Suprapubic skin (tissue), 4 donors: ENCODE measurements around the gene RIT1. TPM values are rescaled to one million over a fixed set of nuclear protein-coding genes. Genes with fewer than 3 reads are reported as not detected.

Source experiments
- DNase-seq, 2 donors: peaks; one replicate each; pipeline ENCODE4 v3.0.0-alpha.2; 2019; ENCODE audit warnings: low spot score in 2 of 2
- H3K27ac ChIP-seq: fragments of 200-600 bp; sonication (generic); one replicate; pipeline ENCODE4 v1.5.1; 2019
- H3K27me3 ChIP-seq: fragments of 200-600 bp; sonication (generic); one replicate; pipeline ENCODE4 v1.5.1; 2019
- H3K36me3 ChIP-seq: fragments of 200-600 bp; sonication (generic); one replicate; pipeline ENCODE4 v1.5.1; 2019
- H3K4me1 ChIP-seq: fragments of 200-600 bp; sonication (generic); one replicate; pipeline ENCODE4 v1.5.1; 2019
- H3K4me3 ChIP-seq: fragments of 200-600 bp; sonication (generic); one replicate; pipeline ENCODE4 v1.5.1; 2019; ENCODE audit warnings: mild to moderate bottlenecking
- H3K9me3 ChIP-seq: fragments of 200-600 bp; sonication (generic); one replicate; pipeline ENCODE4 v1.5.1; 2019
- EP300 ChIP-seq: sonication (generic); formaldehyde crosslinking; IDR thresholded peaks from one replicate; pipeline ENCODE4 v1.6.1; 2017; ENCODE audit warnings: antibody characterized with exemption
- POLR2A ChIP-seq, 2 donors: fragments of 450-650 bp; IDR thresholded peaks; one replicate each; pipeline ENCODE4 v1.6.1; 2017; ENCODE audit warnings: antibody characterized with exemption in 2 of 2, mild to moderate bottlenecking in 2 of 2, moderate library complexity in 2 of 2
- POLR2AphosphoS5 ChIP-seq, 3 donors: sonication (generic); formaldehyde crosslinking; IDR thresholded peaks; one replicate each; pipeline ENCODE4 v1.6.1; 2017; ENCODE audit warnings: antibody characterized with exemption in 3 of 3
- WGBS: methylation state at CpG from one replicate; pipeline ENCODE4 v1.1.5; 2018; 5-methylcytosine and 5-hydroxymethylcytosine counted together
- total RNA-seq, 4 donors: library from RNA; depleted of rRNA; stranded (reverse); fragments of >200 nt; gene quantifications; one replicate each; pipeline ENCODE4 v1.1.0, GENCODE V29; 2016
- TF ChIP-seq, protein P1 (sequence below), 2 donors: fragments of 200-600 bp in 1 of 2; fragments of 450-650 bp in 1 of 2; sonication (generic) in 1 of 2; IDR thresholded peaks; one replicate each; pipeline ENCODE4 v1.5.1; 2016 to 2019; ENCODE audit warnings: antibody characterized with exemption in 2 of 2, mild to moderate bottlenecking in 1 of 2, moderate library complexity in 1 of 2

The RIT1 gene
- total RNA-seq, 4 donors from 2014 or later, result 18.1 to 30.8 (median 23.8) TPM

GRCh38 chr1:155882766-155883165 is 28.4 kb downstream of the RIT1 start:
- 67% methylated on average over 2 of the region's 2 CpGs for WGBS
- no peaks in the 10 kb centered on the region for H3K4me1 ChIP-seq
- no peaks in the 10 kb centered on the region for H3K27me3 ChIP-seq
- H3K36me3 ChIP-seq, result no peaks in the 10 kb centered on the region
- H3K4me3 ChIP-seq, result no peak overlapping the region
- TF ChIP-seq EP300, result no peak
- no peak for TF ChIP-seq POLR2AphosphoS5 (IDR thresholded peaks at IDR 0.05)
- TF ChIP-seq, protein P1, sequence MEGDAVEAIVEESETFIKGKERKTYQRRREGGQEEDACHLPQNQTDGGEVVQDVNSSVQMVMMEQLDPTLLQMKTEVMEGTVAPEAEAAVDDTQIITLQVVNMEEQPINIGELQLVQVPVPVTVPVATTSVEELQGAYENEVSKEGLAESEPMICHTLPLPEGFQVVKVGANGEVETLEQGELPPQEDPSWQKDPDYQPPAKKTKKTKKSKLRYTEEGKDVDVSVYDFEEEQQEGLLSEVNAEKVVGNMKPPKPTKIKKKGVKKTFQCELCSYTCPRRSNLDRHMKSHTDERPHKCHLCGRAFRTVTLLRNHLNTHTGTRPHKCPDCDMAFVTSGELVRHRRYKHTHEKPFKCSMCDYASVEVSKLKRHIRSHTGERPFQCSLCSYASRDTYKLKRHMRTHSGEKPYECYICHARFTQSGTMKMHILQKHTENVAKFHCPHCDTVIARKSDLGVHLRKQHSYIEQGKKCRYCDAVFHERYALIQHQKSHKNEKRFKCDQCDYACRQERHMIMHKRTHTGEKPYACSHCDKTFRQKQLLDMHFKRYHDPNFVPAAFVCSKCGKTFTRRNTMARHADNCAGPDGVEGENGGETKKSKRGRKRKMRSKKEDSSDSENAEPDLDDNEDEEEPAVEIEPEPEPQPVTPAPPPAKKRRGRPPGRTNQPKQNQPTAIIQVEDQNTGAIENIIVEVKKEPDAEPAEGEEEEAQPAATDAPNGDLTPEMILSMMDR (IDR thresholded peaks at IDR 0.05), result no peak
- TF ChIP-seq POLR2A (IDR thresholded peaks at IDR 0.05), result no peak
- no peak for DNase-seq
- no peaks in the 10 kb centered on the region for H3K9me3 ChIP-seq
- H3K27ac ChIP-seq, result no peak overlapping the region

DNA sequence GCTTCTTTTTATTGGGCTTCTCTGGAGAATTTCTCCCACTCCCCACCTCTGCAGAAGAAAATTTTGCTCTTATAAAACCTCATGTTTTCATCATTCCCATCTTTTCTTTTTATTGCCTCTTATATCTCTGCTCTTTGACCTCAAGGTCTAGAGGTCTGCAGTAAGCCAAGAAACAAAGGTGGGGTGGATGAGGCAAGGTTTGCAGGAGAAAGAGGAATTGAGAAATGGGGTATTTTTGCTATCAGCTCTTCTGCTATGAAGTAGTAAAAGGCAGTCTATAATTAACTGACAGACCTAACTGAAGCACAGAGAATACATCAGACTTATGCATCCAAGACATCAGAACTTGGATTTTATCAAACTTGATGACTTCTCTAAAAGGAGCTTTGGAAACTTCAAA is 28.9 kb downstream of the RIT1 start:
- Histone ChIP-seq H3K27ac (no peak overlapping the region), H3K4me3 (no peak overlapping the region), H3K4me1 (no peaks in the 10 kb centered on the region), H3K27me3 (no peaks in the 10 kb centered on the region), H3K36me3 (no peaks in the 10 kb centered on the region), H3K9me3 (no peaks in the 10 kb centered on the region)
- TF ChIP-seq EP300, result no peak
- no peak for TF ChIP-seq POLR2A (IDR thresholded peaks at IDR 0.05)
- no peak for TF ChIP-seq POLR2AphosphoS5 (IDR thresholded peaks at IDR 0.05)
- TF ChIP-seq, protein P1 (IDR thresholded peaks at IDR 0.05), result no peak
- no peak for DNase-seq

DNA sequence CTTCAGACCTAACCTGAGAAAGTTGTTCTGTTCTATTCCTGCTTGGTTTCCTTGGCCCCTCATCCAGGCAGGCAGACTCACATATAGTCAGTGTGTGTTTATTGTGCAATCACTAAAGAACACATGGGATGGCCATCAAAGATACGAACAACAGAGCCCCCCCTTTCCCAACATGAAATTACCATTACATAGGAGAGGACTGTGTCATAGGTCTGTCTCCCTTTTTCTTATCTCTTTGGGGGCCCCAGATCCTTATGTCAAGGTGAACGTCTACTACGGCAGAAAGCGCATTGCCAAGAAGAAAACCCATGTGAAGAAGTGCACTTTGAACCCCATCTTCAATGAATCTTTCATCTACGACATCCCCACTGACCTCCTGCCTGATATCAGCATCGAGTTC is 30.2 kb downstream of the RIT1 start:
- no peak overlapping the region for H3K4me3 ChIP-seq
- H3K27ac ChIP-seq, result no peak overlapping the region
- no peak for TF ChIP-seq POLR2AphosphoS5 (IDR thresholded peaks at IDR 0.05)
- TF ChIP-seq, protein P1 (IDR thresholded peaks at IDR 0.05), result no peak
- TF ChIP-seq POLR2A (IDR thresholded peaks at IDR 0.05), result no peak
- TF ChIP-seq EP300, result no peak
- no peak for DNase-seq
- no peaks in the 10 kb centered on the region for H3K36me3 ChIP-seq
- 82% methylated on average over 6 of the region's 6 CpGs for WGBS
- no peaks in the 10 kb centered on the region for H3K4me1 ChIP-seq
- no peaks in the 10 kb centered on the region for H3K27me3 ChIP-seq
- no peaks in the 10 kb centered on the region for H3K9me3 ChIP-seq

DNA sequence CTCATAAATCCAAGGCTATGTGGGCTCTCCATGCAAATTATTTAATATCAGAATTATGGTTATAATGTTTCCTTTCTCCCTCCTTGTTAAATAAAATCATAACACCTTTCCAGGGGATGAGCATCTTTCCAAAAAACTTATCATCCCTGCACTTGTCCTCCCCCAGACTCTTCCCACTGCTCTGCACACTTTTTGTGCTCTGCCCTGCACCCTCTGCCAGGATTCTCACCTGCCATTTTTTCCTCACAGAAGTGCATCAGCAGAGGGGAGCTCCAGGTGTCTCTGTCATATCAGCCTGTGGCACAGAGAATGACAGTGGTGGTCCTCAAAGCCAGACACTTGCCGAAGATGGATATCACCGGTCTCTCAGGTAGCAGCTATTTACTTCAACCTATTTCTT is 30.9 kb downstream of the RIT1 start:
- Histone ChIP-seq H3K27me3 (no peaks in the 10 kb centered on the region), H3K36me3 (no peaks in the 10 kb centered on the region), H3K4me1 (no peaks in the 10 kb centered on the region), H3K27ac (no peak overlapping the region), H3K4me3 (no peak overlapping the region), H3K9me3 (no peaks in the 10 kb centered on the region)
- DNase-seq, result no peak
- TF ChIP-seq EP300, result no peak
- TF ChIP-seq, protein P1 (IDR thresholded peaks at IDR 0.05), result no peak
- no peak for TF ChIP-seq POLR2AphosphoS5 (IDR thresholded peaks at IDR 0.05)
- TF ChIP-seq POLR2A (IDR thresholded peaks at IDR 0.05), result no peak
- 100% methylated on average over 2 of the region's 2 CpGs for WGBS

DNA sequence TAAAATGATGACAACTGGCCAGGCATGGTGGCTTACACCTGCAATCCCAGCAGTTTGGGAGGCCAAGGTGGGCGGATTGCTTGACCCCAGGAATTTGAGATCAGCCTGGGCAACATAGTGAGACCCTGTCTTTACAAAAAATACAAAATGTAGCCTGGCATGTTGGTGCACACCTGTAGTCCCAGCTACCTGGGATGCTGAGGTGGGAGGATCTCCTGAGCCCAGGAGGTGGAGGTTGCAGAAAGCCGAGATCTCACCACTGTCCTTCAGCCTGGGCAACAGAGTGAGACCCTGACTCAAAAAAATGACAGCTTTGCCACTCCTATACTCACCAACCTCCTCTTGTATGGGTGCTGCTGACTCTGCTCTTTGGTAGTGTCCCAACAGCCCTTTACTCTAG is 33.2 kb downstream of the RIT1 start:
- Histone ChIP-seq H3K9me3 (no peaks in the 10 kb centered on the region), H3K27ac (no peak overlapping the region), H3K4me3 (no peak overlapping the region), H3K4me1 (no peaks in the 10 kb centered on the region), H3K36me3 (no peaks in the 10 kb centered on the region), H3K27me3 (no peaks in the 10 kb centered on the region)
- 95% methylated on average over 1 of the region's 2 CpGs for WGBS
- DNase-seq, result no peak
- no peak for TF ChIP-seq POLR2A (IDR thresholded peaks at IDR 0.05)
- TF ChIP-seq EP300, result no peak
- TF ChIP-seq, protein P1 (IDR thresholded peaks at IDR 0.05), result no peak
- TF ChIP-seq POLR2AphosphoS5 (IDR thresholded peaks at IDR 0.05), result no peak
